ENCODE results near the gene FGF19.

FGF19 gene

GRCh38 chr11:69703768-69704507, at the start of gene FGF19:
FGF19 (minus strand) TSS chr11:69704022; CDS start chr11:69703876, 146 bp downstream.
- in situ Hi-C loops (cut with HindIII; ENCODE audit: low sequenced_read_pairs): no loop called here

- in situ Hi-C loops (cut with HindIII; ENCODE audit: low sequenced_read_pairs): no loop called here
Measured at GRCh38 chr11:69752890-69753289, 49.1 kb upstream of the FGF19 start.

GRCh38 chr11:69750875-69751597, 47.2 kb upstream of the FGF19 start:
- in situ Hi-C loops (cut with HindIII; ENCODE audit: low sequenced_read_pairs): no loop called here

GRCh38 chr11:69750108-69750850, 46.5 kb upstream of the FGF19 start:
- in situ Hi-C loops (cut with HindIII; ENCODE audit: low sequenced_read_pairs): no loop called here

- in situ Hi-C loops (cut with HindIII; ENCODE audit: low sequenced_read_pairs): no loop called here
Measured at GRCh38 chr11:69748637-69749036, 44.8 kb upstream of the FGF19 start.

GRCh38 chr11:69746752-69747742, 43.2 kb upstream of the FGF19 start:
- in situ Hi-C loops (cut with HindIII; ENCODE audit: low sequenced_read_pairs): no loop called here

GRCh38 chr11:69746140-69746539, 42.3 kb upstream of the FGF19 start:
- in situ Hi-C loops (cut with HindIII; ENCODE audit: low sequenced_read_pairs): no loop called here

- in situ Hi-C loops (cut with HindIII; ENCODE audit: low sequenced_read_pairs): no loop called here
Measured at GRCh38 chr11:69745201-69745600, 41.4 kb upstream of the FGF19 start.

GRCh38 chr11:69744435-69744834, 40.6 kb upstream of the FGF19 start:
- in situ Hi-C loops (cut with HindIII; ENCODE audit: low sequenced_read_pairs): no loop called here

GRCh38 chr11:69734841-69735240, 31.0 kb upstream of the FGF19 start:
- in situ Hi-C loops (cut with HindIII; ENCODE audit: low sequenced_read_pairs): no loop called here

- in situ Hi-C loops (cut with HindIII; ENCODE audit: low sequenced_read_pairs): no loop called here
Measured at GRCh38 chr11:69734367-69734766, 30.5 kb upstream of the FGF19 start.

GRCh38 chr11:69732910-69733309, 29.1 kb upstream of the FGF19 start:
- in situ Hi-C loops (cut with HindIII; ENCODE audit: low sequenced_read_pairs): no loop called here

GRCh38 chr11:69731110-69731509, 27.3 kb upstream of the FGF19 start:
- in situ Hi-C loops (cut with HindIII; ENCODE audit: low sequenced_read_pairs): no loop called here

- in situ Hi-C loops (cut with HindIII; ENCODE audit: low sequenced_read_pairs): no loop called here
Measured at GRCh38 chr11:69730500-69730899, 26.7 kb upstream of the FGF19 start.

GRCh38 chr11:69729252-69729651, 25.4 kb upstream of the FGF19 start:
- in situ Hi-C loops (cut with HindIII; ENCODE audit: low sequenced_read_pairs): no loop called here

- in situ Hi-C loops (cut with HindIII; ENCODE audit: low sequenced_read_pairs): no loop called here
Measured at GRCh38 chr11:69727266-69727665, 23.4 kb upstream of the FGF19 start.

- in situ Hi-C loops (cut with HindIII; ENCODE audit: low sequenced_read_pairs): no loop called here
Measured at GRCh38 chr11:69726481-69726880, 22.7 kb upstream of the FGF19 start.

- in situ Hi-C loops (cut with HindIII; ENCODE audit: low sequenced_read_pairs): no loop called here
Measured at GRCh38 chr11:69726019-69726418, 22.2 kb upstream of the FGF19 start.

- in situ Hi-C loops (cut with HindIII; ENCODE audit: low sequenced_read_pairs): no loop called here
Measured at GRCh38 chr11:69721745-69722144, 17.9 kb upstream of the FGF19 start.

GRCh38 chr11:69721106-69721505, 17.3 kb upstream of the FGF19 start:
- in situ Hi-C loops (cut with HindIII; ENCODE audit: low sequenced_read_pairs): no loop called here
